DND-41 (cell line): ENCODE results near the gene SLC5A11.

Source experiments
- ATAC-seq: fragments of 200-7000 bp; cut with Tn5 transposase; 3 replicates; pipeline ENCODE4 v1.9.1; 2021; ENCODE audit warnings: low read depth; ENCODE audit not compliant: insufficient read depth
- DNase-seq: peaks from one replicate; pipeline ENCODE4 v3.0.0-alpha.2; 2020
- H2AFZ ChIP-seq: 2 replicates; pipeline ENCODE4 v1.6.0; 2012; ENCODE audit warnings: low read depth, low read length
- H3K27ac ChIP-seq: 2 replicates; pipeline ENCODE4 v1.5.1; 2012; ENCODE audit warnings: low read length, inconsistent platforms
- H3K27me3 ChIP-seq: fragments of 200-600 bp; sonication (generic); 2 replicates; pipeline ENCODE4 v1.6.0; 2012; ENCODE audit warnings: low read length, mild to moderate bottlenecking, inconsistent platforms; ENCODE audit not compliant: insufficient read depth, poor library complexity
- H3K36me3 ChIP-seq: 2 replicates; pipeline ENCODE4 v1.5.1; 2012; ENCODE audit warnings: low read length, inconsistent platforms; ENCODE audit not compliant: insufficient read depth
- H3K4me1 ChIP-seq: 2 replicates; pipeline ENCODE4 v1.5.1; 2012; ENCODE audit warnings: mild to moderate bottlenecking, low read length; ENCODE audit not compliant: insufficient read depth
- H3K4me2 ChIP-seq: 2 replicates; pipeline ENCODE4 v1.6.0; 2012; ENCODE audit warnings: mild to moderate bottlenecking, moderate library complexity, low read length, inconsistent platforms; ENCODE audit not compliant: insufficient read depth
- H3K4me3 ChIP-seq, 2 experiments: fragments of 200-600 bp in 1 of 2; shearing (Covaris generic) in 1 of 2; 2 replicates each; pipeline ENCODE4 v1.5.1; 2012 to 2016; ENCODE audit warnings: inconsistent platforms in 2 of 2, low read length in 2 of 2, mild to moderate bottlenecking in 2 of 2, low read depth in 1 of 2, moderate library complexity in 1 of 2
- H3K79me2 ChIP-seq: 2 replicates; pipeline ENCODE4 v1.6.0; 2012; ENCODE audit warnings: low read length, inconsistent platforms; ENCODE audit not compliant: insufficient read depth
- H3K9ac ChIP-seq: 2 replicates; pipeline ENCODE4 v1.6.0; 2012; ENCODE audit warnings: low read depth, mild to moderate bottlenecking, inconsistent platforms, low read length, moderate library complexity
- H3K9me3 ChIP-seq: 2 replicates; pipeline ENCODE4 v1.5.1; 2012; ENCODE audit warnings: low read length, moderate library complexity, mild to moderate bottlenecking, inconsistent platforms; ENCODE audit not compliant: insufficient read depth, severe bottlenecking
- H4K20me1 ChIP-seq: 2 replicates; pipeline ENCODE4 v1.6.0; 2012; ENCODE audit warnings: low read length; ENCODE audit not compliant: insufficient read depth
- CTCF ChIP-seq: IDR thresholded peaks from 2 replicates; pipeline ENCODE4 v1.5.1; 2012; ENCODE audit warnings: borderline replicate concordance, low read length, moderate library complexity, mild to moderate bottlenecking; ENCODE audit not compliant: poor library complexity, severe bottlenecking; ENCODE audit errors: extremely low read depth
- EZH2 ChIP-seq: IDR thresholded peaks from 3 replicates; pipeline ENCODE4 v1.6.1; 2012; ENCODE audit warnings: borderline replicate concordance, low read depth, mild to moderate bottlenecking, moderate library complexity, low read length, inconsistent platforms; ENCODE audit not compliant: severe bottlenecking

The SLC5A11 gene

GRCh38 chr16:24853169-24853824, 7.5 kb downstream of the SLC5A11 start:
- no peak overlapping the region for H3K9ac ChIP-seq
- no peaks in the 10 kb centered on the region for H3K36me3 ChIP-seq
- DNase-seq (no peak), ATAC-seq (no peak)
- TF ChIP-seq EZH2, result no peak
- no peak for TF ChIP-seq CTCF
- H3K4me1 ChIP-seq, result no peaks in the 10 kb centered on the region
- no peaks in the 10 kb centered on the region for H4K20me1 ChIP-seq
- H2AFZ ChIP-seq, result no peak overlapping the region
- H3K9me3 ChIP-seq, result no peaks in the 10 kb centered on the region
- H3K27me3 ChIP-seq, result no peaks in the 10 kb centered on the region
- H3K79me2 ChIP-seq, result no peaks in the 10 kb centered on the region
- no peak overlapping the region for H3K4me2 ChIP-seq
- no peak overlapping the region for H3K27ac ChIP-seq
- no peak overlapping the region for H3K4me3 ChIP-seq

- ATAC-seq, result no peak
- H3K4me2 ChIP-seq, result no peak overlapping the region
- H3K9ac ChIP-seq, result no peak overlapping the region
- no peak for TF ChIP-seq CTCF
- no peak for TF ChIP-seq EZH2
- H3K27me3 ChIP-seq, result no peaks in the 10 kb centered on the region
- no peak overlapping the region for H2AFZ ChIP-seq
- no peaks in the 10 kb centered on the region for H3K79me2 ChIP-seq
- no peaks in the 10 kb centered on the region for H3K36me3 ChIP-seq
- 0 out of 2 replicates have a peak, but pooled peaks cover 2% of the 10 kb centered on the region for H4K20me1 ChIP-seq
- no peak overlapping the region for H3K4me3 ChIP-seq
- H3K4me1 ChIP-seq, result no peaks in the 10 kb centered on the region
- H3K27ac ChIP-seq, result no peak overlapping the region
- DNase-seq, result no peak
- no peaks in the 10 kb centered on the region for H3K9me3 ChIP-seq
Observed at GRCh38 chr16:24853830-24854229, 8.1 kb downstream of the SLC5A11 start.

GRCh38 chr16:24854607-24855171, 8.9 kb downstream of the SLC5A11 start:
- H2AFZ ChIP-seq, result no peak overlapping the region
- H3K4me1 ChIP-seq, result no peaks in the 10 kb centered on the region
- TF ChIP-seq EZH2 (no peak), CTCF (no peak)
- no peaks in the 10 kb centered on the region for H3K27me3 ChIP-seq
- no peak overlapping the region for H3K4me2 ChIP-seq
- H3K36me3 ChIP-seq, result no peaks in the 10 kb centered on the region
- ATAC-seq (no peak), DNase-seq (no peak)
- H3K9me3 ChIP-seq, result no peaks in the 10 kb centered on the region
- no peak overlapping the region for H3K4me3 ChIP-seq
- H3K9ac ChIP-seq, result no peak overlapping the region
- H3K79me2 ChIP-seq, result no peaks in the 10 kb centered on the region
- 0 out of 2 replicates have a peak, but pooled peaks cover 2% of the 10 kb centered on the region for H4K20me1 ChIP-seq
- no peak overlapping the region for H3K27ac ChIP-seq
